ENCODE measurements around the gene GINS2. TPM values are rescaled to one million over a fixed set of nuclear protein-coding genes. Genes with fewer than 3 reads are reported as not detected.

GINS2 gene
- total and polyA plus RNA-seq, 9 donors: 8.5 to 15.5 (median 10.6) TPM

- H3K4me1 ChIP-seq (ENCODE audit: control insufficient read depth, insufficient read depth, low read length): peaks cover 5% of the 10 kb centered on the region
- DNase-seq: no peak
- H3K27me3 ChIP-seq (ENCODE audit: control insufficient read depth, insufficient read depth, low read length): peaks cover 23% of the 10 kb centered on the region
- H3K9me3 ChIP-seq (replicated peaks; ENCODE audit: control insufficient read depth, low read depth, low read length): no peaks in the 10 kb centered on the region
- H3K4me3 ChIP-seq (ENCODE audit: low read length): no peak overlapping the region
- H3K27ac ChIP-seq (ENCODE audit: low read length): no peak overlapping the region
- H3K36me3 ChIP-seq (ENCODE audit: control insufficient read depth, insufficient read depth, low read length): no peaks in the 10 kb centered on the region
- 60% methylated on average over 1 of the region's 5 CpGs for WGBS (ENCODE audit: insufficient coverage)
Observed at GRCh38 chr16:85730186-85730465, 41.4 kb upstream of the GINS2 start.

- WGBS (ENCODE audit: insufficient coverage): 57% methylated on average over 12 of the region's 16 CpGs
- Histone ChIP-seq H3K4me1 (ENCODE audit: control insufficient read depth, insufficient read depth, low read length) (peaks cover 7% of the 10 kb centered on the region), H3K9me3 (replicated peaks; ENCODE audit: control insufficient read depth, low read depth, low read length) (no peaks in the 10 kb centered on the region), H3K36me3 (ENCODE audit: control insufficient read depth, insufficient read depth, low read length) (no peaks in the 10 kb centered on the region), H3K4me3 (ENCODE audit: low read length) (no peak overlapping the region), H3K27ac (ENCODE audit: low read length) (no peak overlapping the region), H3K27me3 (ENCODE audit: control insufficient read depth, insufficient read depth, low read length) (peaks cover 27% of the 10 kb centered on the region)
- DNase-seq: no peak
Observed at GRCh38 chr16:85729452-85730185, 40.9 kb upstream of the GINS2 start.

- 71% methylated on average over 5 of the region's 7 CpGs for WGBS (ENCODE audit: insufficient coverage)
- peaks cover 26% of the 10 kb centered on the region for H3K27me3 ChIP-seq (ENCODE audit: control insufficient read depth, insufficient read depth, low read length)
- no peak overlapping the region for H3K4me3 ChIP-seq (ENCODE audit: low read length)
- H3K27ac ChIP-seq (ENCODE audit: low read length): no peak overlapping the region
- peaks cover 7% of the 10 kb centered on the region for H3K4me1 ChIP-seq (ENCODE audit: control insufficient read depth, insufficient read depth, low read length)
- H3K9me3 ChIP-seq (replicated peaks; ENCODE audit: control insufficient read depth, low read depth, low read length): no peaks in the 10 kb centered on the region
- no peak for DNase-seq
- H3K36me3 ChIP-seq (ENCODE audit: control insufficient read depth, insufficient read depth, low read length): no peaks in the 10 kb centered on the region
Observed at GRCh38 chr16:85728879-85729278, 40.1 kb upstream of the GINS2 start.

- 62% methylated on average over 10 of the region's 12 CpGs for WGBS (ENCODE audit: insufficient coverage)
- Histone ChIP-seq H3K4me1 (ENCODE audit: control insufficient read depth, insufficient read depth, low read length) (peaks cover 5% of the 10 kb centered on the region), H3K9me3 (replicated peaks; ENCODE audit: control insufficient read depth, low read depth, low read length) (no peaks in the 10 kb centered on the region), H3K36me3 (ENCODE audit: control insufficient read depth, insufficient read depth, low read length) (no peaks in the 10 kb centered on the region), H3K27me3 (ENCODE audit: control insufficient read depth, insufficient read depth, low read length) (peaks cover 22% of the 10 kb centered on the region), H3K4me3 (ENCODE audit: low read length) (no peak overlapping the region), H3K27ac (ENCODE audit: low read length) (no peak overlapping the region)
- DNase-seq: no peak
Observed at GRCh38 chr16:85724936-85725335, 36.2 kb upstream of the GINS2 start.

- peaks cover 4% of the 10 kb centered on the region for H3K4me1 ChIP-seq (ENCODE audit: control insufficient read depth, insufficient read depth, low read length)
- 62% methylated on average over 17 of the region's 20 CpGs for WGBS (ENCODE audit: insufficient coverage)
- H3K36me3 ChIP-seq (ENCODE audit: control insufficient read depth, insufficient read depth, low read length): no peaks in the 10 kb centered on the region
- H3K9me3 ChIP-seq (replicated peaks; ENCODE audit: control insufficient read depth, low read depth, low read length): no peaks in the 10 kb centered on the region
- H3K4me3 ChIP-seq (ENCODE audit: low read length): no peak overlapping the region
- H3K27ac ChIP-seq (ENCODE audit: low read length): no peak overlapping the region
- no peak for DNase-seq
- H3K27me3 ChIP-seq (ENCODE audit: control insufficient read depth, insufficient read depth, low read length): peaks cover 22% of the 10 kb centered on the region
Observed at GRCh38 chr16:85724126-85724879, 35.5 kb upstream of the GINS2 start.

GRCh38 chr16:85722128-85722893, 33.6 kb upstream of the GINS2 start:
- DNase-seq: no peak
- Histone ChIP-seq H3K4me3 (ENCODE audit: low read length) (no peak overlapping the region), H3K36me3 (ENCODE audit: control insufficient read depth, insufficient read depth, low read length) (no peaks in the 10 kb centered on the region), H3K27me3 (ENCODE audit: control insufficient read depth, insufficient read depth, low read length) (peaks cover 17% of the 10 kb centered on the region), H3K9me3 (replicated peaks; ENCODE audit: control insufficient read depth, low read depth, low read length) (no peaks in the 10 kb centered on the region), H3K4me1 (ENCODE audit: control insufficient read depth, insufficient read depth, low read length) (peaks cover 11% of the 10 kb centered on the region), H3K27ac (ENCODE audit: low read length) (no peak overlapping the region)
- WGBS (ENCODE audit: insufficient coverage): 60% methylated on average over 19 of the region's 20 CpGs

- no peak for DNase-seq
- 72% methylated on average over 2 of the region's 4 CpGs for WGBS (ENCODE audit: insufficient coverage)
- no peaks in the 10 kb centered on the region for H3K9me3 ChIP-seq (replicated peaks; ENCODE audit: control insufficient read depth, low read depth, low read length)
- H3K27me3 ChIP-seq (ENCODE audit: control insufficient read depth, insufficient read depth, low read length): peaks cover 9% of the 10 kb centered on the region
- no peak overlapping the region for H3K27ac ChIP-seq (ENCODE audit: low read length)
- H3K4me1 ChIP-seq (ENCODE audit: control insufficient read depth, insufficient read depth, low read length): peaks cover 31% of the 10 kb centered on the region
- H3K36me3 ChIP-seq (ENCODE audit: control insufficient read depth, insufficient read depth, low read length): no peaks in the 10 kb centered on the region
- no peak overlapping the region for H3K4me3 ChIP-seq (ENCODE audit: low read length)
Observed at GRCh38 chr16:85720302-85720637, 31.5 kb upstream of the GINS2 start.

GRCh38 chr16:85719605-85720301, 31.0 kb upstream of the GINS2 start:
- H3K27me3 ChIP-seq (ENCODE audit: control insufficient read depth, insufficient read depth, low read length): peaks cover 6% of the 10 kb centered on the region
- WGBS (ENCODE audit: insufficient coverage): 100% methylated on average over 5 of the region's 11 CpGs

GRCh38 chr16:85718682-85719081, 29.9 kb upstream of the GINS2 start:
- H3K27ac ChIP-seq (ENCODE audit: low read length): no peak overlapping the region
- no peak for DNase-seq
- no peaks in the 10 kb centered on the region for H3K36me3 ChIP-seq (ENCODE audit: control insufficient read depth, insufficient read depth, low read length)
- no peak overlapping the region for H3K4me3 ChIP-seq (ENCODE audit: low read length)
- H3K27me3 ChIP-seq (ENCODE audit: control insufficient read depth, insufficient read depth, low read length): peaks cover 3% of the 10 kb centered on the region
- H3K4me1 ChIP-seq (ENCODE audit: control insufficient read depth, insufficient read depth, low read length): peaks cover 34% of the 10 kb centered on the region
- WGBS (ENCODE audit: insufficient coverage): 51% methylated on average over 4 of the region's 11 CpGs
- H3K9me3 ChIP-seq (replicated peaks; ENCODE audit: control insufficient read depth, low read depth, low read length): no peaks in the 10 kb centered on the region

More at GRCh38 chr16:85719605-85720301, 31.0 kb upstream of the GINS2 start:
- Histone ChIP-seq H3K9me3 (replicated peaks; ENCODE audit: control insufficient read depth, low read depth, low read length) (no peaks in the 10 kb centered on the region), H3K27ac (ENCODE audit: low read length) (no peak overlapping the region), H3K36me3 (ENCODE audit: control insufficient read depth, insufficient read depth, low read length) (no peaks in the 10 kb centered on the region), H3K4me3 (ENCODE audit: low read length) (no peak overlapping the region), H3K4me1 (ENCODE audit: control insufficient read depth, insufficient read depth, low read length) (peaks cover 32% of the 10 kb centered on the region)
- DNase-seq: no peak

- no peak for DNase-seq
- WGBS (ENCODE audit: insufficient coverage): 48% methylated on average over 6 of the region's 6 CpGs
- H3K4me1 ChIP-seq (ENCODE audit: control insufficient read depth, insufficient read depth, low read length): peaks cover 34% of the 10 kb centered on the region
Observed at GRCh38 chr16:85718153-85718477, 29.4 kb upstream of the GINS2 start.

More at GRCh38 chr16:85718153-85718477, 29.4 kb upstream of the GINS2 start:
- no peaks in the 10 kb centered on the region for H3K36me3 ChIP-seq (ENCODE audit: control insufficient read depth, insufficient read depth, low read length)
- peaks cover 3% of the 10 kb centered on the region for H3K27me3 ChIP-seq (ENCODE audit: control insufficient read depth, insufficient read depth, low read length)
- no peaks in the 10 kb centered on the region for H3K9me3 ChIP-seq (replicated peaks; ENCODE audit: control insufficient read depth, low read depth, low read length)
- no peak overlapping the region for H3K27ac ChIP-seq (ENCODE audit: low read length)
- no peak overlapping the region for H3K4me3 ChIP-seq (ENCODE audit: low read length)
